ENCODE measurements around the gene CEPT1.

GRCh38 chr1:111164151-111164550 lies 24.1 kb downstream of the CEPT1 start:
- no peak for TF ChIP-seq CTCF (IDR thresholded peaks at IDR 0.05)
- no peak for TF ChIP-seq POLR2A (IDR thresholded peaks at IDR 0.05)

All from lower leg skin (tissue), 3 donors.